ENCODE measurements around the gene MKRN1. TPM values are rescaled to one million over a fixed set of nuclear protein-coding genes. Genes with fewer than 3 reads are reported as not detected.
A peak's percentile ranks its signal among the peaks of the same experiment; 100 is the strongest.
"Not testable (repeated sequence)": the region's sequence is repeated elsewhere in the genome, so short reads cannot be mapped to it uniquely, and the experiment has no call there.

The MKRN1 gene, protein sequence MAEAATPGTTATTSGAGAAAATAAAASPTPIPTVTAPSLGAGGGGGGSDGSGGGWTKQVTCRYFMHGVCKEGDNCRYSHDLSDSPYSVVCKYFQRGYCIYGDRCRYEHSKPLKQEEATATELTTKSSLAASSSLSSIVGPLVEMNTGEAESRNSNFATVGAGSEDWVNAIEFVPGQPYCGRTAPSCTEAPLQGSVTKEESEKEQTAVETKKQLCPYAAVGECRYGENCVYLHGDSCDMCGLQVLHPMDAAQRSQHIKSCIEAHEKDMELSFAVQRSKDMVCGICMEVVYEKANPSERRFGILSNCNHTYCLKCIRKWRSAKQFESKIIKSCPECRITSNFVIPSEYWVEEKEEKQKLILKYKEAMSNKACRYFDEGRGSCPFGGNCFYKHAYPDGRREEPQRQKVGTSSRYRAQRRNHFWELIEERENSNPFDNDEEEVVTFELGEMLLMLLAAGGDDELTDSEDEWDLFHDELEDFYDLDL
- 10 to 100 TPM; 77.6 to 81.5 TPM for total RNA-seq

- H3K4me3 Mint-ChIP-seq: peak within 1 kb of the TSS; percentile 96
- H3K36me3 Mint-ChIP-seq (ENCODE audit: low read depth): peaks cover 24% of the 10 kb centered on the region
- H3K27ac Mint-ChIP-seq: peak within 1 kb of the TSS; percentile 94
- peaks cover 17% of the 10 kb centered on the region for H3K4me1 Mint-ChIP-seq
- no peaks in the 10 kb centered on the region for H3K9me3 Mint-ChIP-seq
- peak; percentile 94 for ATAC-seq (replicated peaks)
- H3K27me3 Mint-ChIP-seq: no peaks in the 10 kb centered on the region
Observed at GRCh38 chr7:140479062-140479738, at the start of gene MKRN1. Gene MKRN1, minus strand, starts transcription at chr7:140479505. Its CDS starts 161 bp downstream, at chr7:140479344.

GRCh38 chr7:140526787-140527664 lies 47.7 kb upstream of the MKRN1 start:
- no peak for ATAC-seq (replicated peaks)
- Mint-ChIP-seq H3K4me1 (peaks cover 14% of the 10 kb centered on the region), H3K27ac (no peak overlapping the region), H3K36me3 (ENCODE audit: low read depth) (no peaks in the 10 kb centered on the region), H3K9me3 (no peaks in the 10 kb centered on the region), H3K4me3 (no peak overlapping the region), H3K27me3 (no peaks in the 10 kb centered on the region)

DNA sequence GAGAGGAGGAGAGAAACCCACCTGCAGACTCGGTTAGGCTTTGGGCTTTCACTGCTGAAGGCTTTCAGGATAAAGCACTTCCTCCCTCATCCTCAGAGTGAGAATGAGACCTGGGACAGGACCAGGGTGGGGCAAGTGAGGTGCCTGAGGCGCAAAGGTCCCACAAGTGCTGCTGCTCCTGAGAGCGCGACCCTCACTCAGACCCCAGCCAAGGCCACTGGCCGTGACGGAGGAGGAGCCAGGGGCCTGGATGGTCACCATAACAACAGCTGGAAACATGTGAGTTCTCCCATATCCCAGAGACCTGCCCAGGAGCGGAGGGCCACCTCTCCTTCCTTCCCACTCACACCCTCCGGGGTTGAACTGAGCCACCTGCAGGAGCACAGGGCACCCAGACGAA lies 46.9 kb upstream of the MKRN1 start:
- Mint-ChIP-seq H3K36me3 (ENCODE audit: low read depth) (no peaks in the 10 kb centered on the region), H3K27me3 (no peaks in the 10 kb centered on the region), H3K4me3 (peak overlapping the region; percentile 10), H3K4me1 (peaks cover 14% of the 10 kb centered on the region), H3K9me3 (no peaks in the 10 kb centered on the region), H3K27ac (peak overlapping the region; percentile 56)
- ATAC-seq (replicated peaks): peak; percentile 6

GRCh38 chr7:140525743-140526142 lies 46.4 kb upstream of the MKRN1 start:
- peak overlapping the region; percentile 56 for H3K27ac Mint-ChIP-seq

DNA sequence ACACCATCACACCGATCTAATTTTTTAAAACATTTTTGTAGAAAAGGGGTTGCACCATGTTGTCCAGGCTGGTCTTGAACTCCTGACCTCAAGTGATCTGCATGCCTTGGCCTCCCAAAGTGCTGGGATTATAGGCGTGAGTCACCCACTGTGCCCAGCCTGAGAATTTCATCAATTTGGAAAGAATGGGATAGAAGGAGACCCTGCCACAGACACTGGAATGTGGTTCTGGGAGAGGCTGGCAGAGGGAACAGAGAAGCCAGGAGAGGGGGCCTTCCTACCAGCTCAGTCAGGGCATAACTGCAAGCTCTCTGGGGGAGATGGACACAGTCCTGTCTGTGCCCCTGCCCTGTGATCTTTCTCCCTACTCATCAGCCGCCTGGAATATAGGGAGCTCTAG lies 42.1 kb upstream of the MKRN1 start:
- Mint-ChIP-seq H3K4me1 (peaks cover 6% of the 10 kb centered on the region), H3K27me3 (peaks cover 4% of the 10 kb centered on the region), H3K4me3 (no peak overlapping the region), H3K36me3 (ENCODE audit: low read depth) (no peaks in the 10 kb centered on the region), H3K27ac (no peak overlapping the region), H3K9me3 (no peaks in the 10 kb centered on the region)
- no peak for ATAC-seq (replicated peaks)

More at GRCh38 chr7:140525743-140526142, 46.4 kb upstream of the MKRN1 start:
- ATAC-seq (replicated peaks): peak; percentile 81
- H3K36me3 Mint-ChIP-seq (ENCODE audit: low read depth): no peaks in the 10 kb centered on the region
- H3K9me3 Mint-ChIP-seq: no peaks in the 10 kb centered on the region
- peaks cover 14% of the 10 kb centered on the region for H3K4me1 Mint-ChIP-seq
- no peaks in the 10 kb centered on the region for H3K27me3 Mint-ChIP-seq
- peak overlapping the region; percentile 10 for H3K4me3 Mint-ChIP-seq

DNA sequence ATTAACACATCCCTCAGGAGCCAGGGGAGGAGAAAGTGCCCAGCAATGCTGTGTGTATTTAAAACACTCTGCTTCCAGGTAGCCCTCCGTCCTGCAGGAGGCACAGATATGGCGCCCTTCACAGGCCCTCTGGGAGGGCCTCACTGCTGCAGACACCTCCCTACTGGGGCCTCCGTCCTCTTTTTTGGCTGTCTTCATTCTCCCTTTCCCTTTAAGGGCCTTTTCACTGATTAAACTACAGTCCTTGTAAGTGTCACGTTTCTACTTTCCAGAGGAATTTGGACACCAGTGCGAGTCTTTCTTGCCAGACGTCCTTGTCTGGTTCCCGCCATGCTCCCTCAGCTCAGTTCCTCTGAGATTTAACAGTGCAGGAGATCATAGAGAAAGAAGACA lies 39.7 kb upstream of the MKRN1 start:
- Mint-ChIP-seq H3K9me3 (no peaks in the 10 kb centered on the region), H3K36me3 (ENCODE audit: low read depth) (no peaks in the 10 kb centered on the region), H3K27me3 (peaks cover 4% of the 10 kb centered on the region), H3K4me1 (no peaks in the 10 kb centered on the region), H3K27ac (no peak overlapping the region), H3K4me3 (no peak overlapping the region)
- no peak for ATAC-seq (replicated peaks)

DNA sequence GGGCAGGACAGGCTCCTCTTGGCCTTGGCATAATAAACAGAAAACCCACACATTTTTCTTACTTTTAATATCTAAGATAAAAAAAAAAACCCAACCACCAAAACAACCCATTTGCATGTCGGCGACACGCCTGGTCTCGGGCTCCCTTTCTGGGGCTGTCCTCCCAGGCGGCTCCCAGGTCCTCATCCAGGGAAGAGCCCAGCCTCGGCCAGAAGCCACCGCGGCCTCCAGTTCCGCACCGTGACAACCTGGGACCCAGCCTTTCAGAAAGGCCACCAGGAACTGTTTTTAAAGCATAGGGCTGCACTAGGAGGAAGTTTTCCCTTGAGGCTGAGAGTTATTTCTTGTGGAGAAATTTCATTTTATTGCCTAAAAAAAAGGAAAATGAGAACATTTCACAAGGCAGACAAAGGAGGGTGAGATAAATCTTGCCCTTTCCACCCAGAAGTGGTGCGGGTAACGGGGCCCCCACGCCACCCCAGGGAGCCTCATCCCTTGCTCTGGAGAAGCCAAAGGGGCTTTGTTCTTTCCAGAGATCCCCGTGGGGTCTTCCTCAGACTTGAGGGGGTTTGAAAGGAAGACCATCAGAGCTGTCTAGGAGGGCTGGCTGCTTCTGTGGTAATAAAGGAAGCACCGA lies 39.2 kb upstream of the MKRN1 start:
- H3K36me3 Mint-ChIP-seq (ENCODE audit: low read depth): no peaks in the 10 kb centered on the region
- H3K9me3 Mint-ChIP-seq: no peaks in the 10 kb centered on the region
- H3K4me1 Mint-ChIP-seq: no peaks in the 10 kb centered on the region
- ATAC-seq (replicated peaks): no peak
- no peak overlapping the region for H3K4me3 Mint-ChIP-seq
- no peak overlapping the region for H3K27ac Mint-ChIP-seq
- H3K27me3 Mint-ChIP-seq: peaks cover 4% of the 10 kb centered on the region

DNA sequence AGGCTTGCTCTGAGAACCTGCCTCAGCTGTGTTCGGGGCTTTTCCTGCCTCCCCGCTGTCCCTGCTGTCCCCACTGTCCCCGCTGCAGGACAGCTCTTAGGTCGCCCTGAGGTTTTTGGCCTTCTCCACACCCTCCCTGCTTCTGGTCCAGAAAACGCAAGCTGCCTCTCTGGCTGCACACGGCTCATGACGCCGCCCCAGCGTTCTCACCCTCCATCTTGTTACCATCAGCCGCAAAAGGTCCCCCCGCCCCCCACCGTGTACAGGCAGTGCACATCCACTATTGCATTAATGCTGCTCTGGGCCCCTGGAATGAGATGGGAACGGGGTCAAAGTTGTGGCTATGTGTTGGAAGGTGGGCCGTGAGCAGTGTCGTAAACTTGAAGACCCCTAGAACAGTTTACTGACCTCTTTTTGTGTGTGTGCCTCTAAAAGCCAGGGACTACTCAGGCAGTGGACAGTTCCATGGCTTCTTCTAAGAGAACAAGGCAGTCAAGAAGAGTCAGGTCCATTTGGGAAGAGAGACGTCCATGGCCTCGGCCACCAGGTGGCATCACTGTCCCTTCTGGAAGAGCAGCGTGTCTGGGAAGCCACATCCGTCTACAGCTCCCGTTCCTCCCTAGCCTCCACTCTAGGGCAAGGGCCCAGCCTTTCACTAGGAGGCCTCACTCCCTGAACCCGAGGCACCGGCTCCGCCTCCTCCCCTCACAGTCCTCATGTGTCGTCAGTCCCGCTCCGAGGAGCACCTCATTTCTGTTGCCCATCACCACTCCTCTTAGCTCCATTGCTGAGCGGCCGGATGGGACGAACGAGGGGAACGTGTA lies 38.5 kb upstream of the MKRN1 start:
- H3K27ac Mint-ChIP-seq: no peak overlapping the region
- ATAC-seq (replicated peaks): peak; percentile 90
- H3K4me1 Mint-ChIP-seq: no peaks in the 10 kb centered on the region
- no peak overlapping the region for H3K4me3 Mint-ChIP-seq
- H3K9me3 Mint-ChIP-seq: no peaks in the 10 kb centered on the region
- no peaks in the 10 kb centered on the region for H3K36me3 Mint-ChIP-seq (ENCODE audit: low read depth)
- H3K27me3 Mint-ChIP-seq: peaks cover 4% of the 10 kb centered on the region

- no peak for ATAC-seq (replicated peaks)
- H3K27me3 Mint-ChIP-seq: no peaks in the 10 kb centered on the region
- no peaks in the 10 kb centered on the region for H3K36me3 Mint-ChIP-seq (ENCODE audit: low read depth)
- no peak overlapping the region for H3K27ac Mint-ChIP-seq
- H3K4me1 Mint-ChIP-seq: no peaks in the 10 kb centered on the region
- no peaks in the 10 kb centered on the region for H3K9me3 Mint-ChIP-seq
- no peak overlapping the region for H3K4me3 Mint-ChIP-seq
Observed at GRCh38 chr7:140512317-140513000, 33.2 kb upstream of the MKRN1 start.

GRCh38 chr7:140509789-140510188 lies 30.5 kb upstream of the MKRN1 start:
- Mint-ChIP-seq H3K4me1 (no peaks in the 10 kb centered on the region), H3K27me3 (no peaks in the 10 kb centered on the region), H3K36me3 (ENCODE audit: low read depth) (no peaks in the 10 kb centered on the region), H3K4me3 (no peak overlapping the region), H3K27ac (no peak overlapping the region), H3K9me3 (no peaks in the 10 kb centered on the region)
- no peak for ATAC-seq (replicated peaks)

GRCh38 chr7:140507556-140507955 lies 28.3 kb upstream of the MKRN1 start:
- not testable (repeated sequence) for H3K27me3 Mint-ChIP-seq; H3K36me3 Mint-ChIP-seq (ENCODE audit: low read depth); H3K27ac Mint-ChIP-seq; H3K4me3 Mint-ChIP-seq; H3K9me3 Mint-ChIP-seq; ATAC-seq (replicated peaks); H3K4me1 Mint-ChIP-seq

- no peaks in the 10 kb centered on the region for H3K27me3 Mint-ChIP-seq
- H3K4me3 Mint-ChIP-seq: no peak overlapping the region
- H3K9me3 Mint-ChIP-seq: no peaks in the 10 kb centered on the region
- ATAC-seq (replicated peaks): no peak
- H3K27ac Mint-ChIP-seq: no peak overlapping the region
- no peaks in the 10 kb centered on the region for H3K4me1 Mint-ChIP-seq
- no peaks in the 10 kb centered on the region for H3K36me3 Mint-ChIP-seq (ENCODE audit: low read depth)
Observed at GRCh38 chr7:140506788-140507464, 27.6 kb upstream of the MKRN1 start.
